Endothelial cell of umbilical vein (primary cell): ENCODE measurements around the gene COL23A1. TPM values are rescaled to one million over a fixed set of nuclear protein-coding genes. Genes with fewer than 3 reads are reported as not detected.

Source experiments
- BruUV-seq: library from RNA; stranded (reverse); fragments of 400-500 nt; replicated peaks from 2 replicates; lab custom pipeline; 2021; lab: Mats Ljungman, UMichigan
- CTCF ChIA-PET: fragments of 300-600, 350-600 bp; sonication (Branson Sonifier 250); formaldehyde crosslinking; loops from one replicate; lab custom pipeline; 2021; ENCODE audit warnings: antibody characterized with exemption, inconsistent platforms; lab: Charles Lee
- POLR2A ChIA-PET: fragments of 300-600, 350-600 bp; sonication (Branson Sonifier 250); formaldehyde crosslinking; loops from one replicate; lab custom pipeline; 2021; ENCODE audit warnings: antibody characterized with exemption, inconsistent platforms; lab: Charles Lee
- DNase-seq: peaks from one replicate; pipeline ENCODE4 v3.0.0-alpha.2; 2011; ENCODE audit warnings: low read depth, low spot score
- FAIRE-seq: peaks from 2 replicates; lab custom pipeline; 2011; peaks lifted over from hg19 to GRCh38; lab: Jason Lieb, UNC
- H2AFZ ChIP-seq: 2 replicates; pipeline ENCODE4 v1.6.0; 2012; ENCODE audit warnings: low read depth, low read length, control low read depth, inconsistent platforms
- H3K27ac ChIP-seq: 2 replicates; pipeline ENCODE4 v1.5.1; 2011; ENCODE audit warnings: low read depth, mild to moderate bottlenecking, control low read depth, low read length, moderate library complexity; ENCODE audit not compliant: insufficient read depth
- H3K27me3 ChIP-seq, 2 experiments: 2 replicates each; pipeline versions ENCODE4 v1.6.0 to v1.6.1; 2011; ENCODE audit warnings: low read length in 2 of 2, mixed read lengths in 1 of 2; ENCODE audit not compliant: control insufficient read depth in 2 of 2, insufficient read depth in 2 of 2
- H3K36me3 ChIP-seq, 2 experiments: 2 replicates in 1 of 2; 3 replicates in 1 of 2; pipeline ENCODE4 v1.5.1; 2011; ENCODE audit warnings: low read length in 2 of 2, mild to moderate bottlenecking in 1 of 2, moderate library complexity in 1 of 2; ENCODE audit not compliant: control insufficient read depth in 2 of 2, insufficient read depth in 2 of 2; ENCODE audit errors: extremely low read depth in 1 of 2
- H3K4me1 ChIP-seq: 3 replicates; pipeline ENCODE4 v1.5.1; 2011; ENCODE audit warnings: mild to moderate bottlenecking, low read length; ENCODE audit not compliant: control insufficient read depth, insufficient read depth; ENCODE audit errors: extremely low read depth
- H3K4me2 ChIP-seq: 2 replicates; pipeline ENCODE4 v1.6.1; 2011; ENCODE audit warnings: low read length, control low read depth, mixed read lengths; ENCODE audit not compliant: insufficient read depth
- H3K4me3 ChIP-seq, 3 experiments: fragments of 200-600 bp in 1 of 3; sonication (generic), shearing (Covaris generic) in 1 of 3; replicated peaks in 1 of 3; 2 replicates each; pipeline ENCODE4 v1.5.1; 2011 to 2016; ENCODE audit warnings: control low read depth in 3 of 3, low read length in 3 of 3, mild to moderate bottlenecking in 2 of 3, inconsistent platforms in 1 of 3, low read depth in 1 of 3, moderate library complexity in 1 of 3; ENCODE audit not compliant: insufficient read depth in 1 of 3
- H3K79me2 ChIP-seq: 2 replicates; pipeline ENCODE4 v1.6.0; 2012; ENCODE audit warnings: low read length, inconsistent platforms; ENCODE audit not compliant: control insufficient read depth, insufficient read depth
- H3K9ac ChIP-seq: replicated peaks from 2 replicates; pipeline ENCODE3; 2011; ENCODE audit warnings: low read length, control low read depth; ENCODE audit not compliant: insufficient read depth; ENCODE audit errors: extremely low read depth
- H3K9me1 ChIP-seq: replicated peaks from 3 replicates; pipeline ENCODE4 v1.6.0; 2011; ENCODE audit warnings: mild to moderate bottlenecking, low read length; ENCODE audit not compliant: control insufficient read depth, insufficient read depth; ENCODE audit errors: extremely low read depth
- H3K9me3 ChIP-seq: replicated peaks from 2 replicates; pipeline ENCODE4 v1.5.1; 2012; ENCODE audit warnings: low read length, inconsistent platforms; ENCODE audit not compliant: control insufficient read depth, insufficient read depth
- H4K20me1 ChIP-seq: replicated peaks from 2 replicates; pipeline ENCODE3; 2011; ENCODE audit warnings: mild to moderate bottlenecking, low read length; ENCODE audit not compliant: control insufficient read depth, insufficient read depth; ENCODE audit errors: extremely low read depth
- CTCF ChIP-seq, 2 donors: IDR thresholded peaks; 1 replicate in 1 of 2; 2 replicates in 1 of 2; pipeline ENCODE4 v1.5.1; 2011; ENCODE audit warnings: low read length in 2 of 2, mild to moderate bottlenecking in 2 of 2, moderate library complexity in 2 of 2, control low read depth in 1 of 2, inconsistent platforms in 1 of 2, low read depth in 1 of 2; ENCODE audit not compliant: insufficient read depth in 1 of 2; ENCODE audit errors: extremely low read depth in 1 of 2
- EZH2 ChIP-seq: IDR thresholded peaks from 2 replicates; pipeline ENCODE4 v1.6.1; 2012; ENCODE audit warnings: borderline replicate concordance, low read depth, mild to moderate bottlenecking, moderate library complexity, low read length, inconsistent platforms; ENCODE audit not compliant: severe bottlenecking
- FOS ChIP-seq: IDR thresholded peaks from 2 replicates; pipeline ENCODE4 v1.6.1; 2011; ENCODE audit warnings: mild to moderate bottlenecking, low read length, moderate library complexity, borderline replicate concordance; ENCODE audit not compliant: insufficient read depth
- GATA2 ChIP-seq: IDR thresholded peaks from 2 replicates; pipeline ENCODE4 v1.7.0; 2011; ENCODE audit warnings: low read depth, mild to moderate bottlenecking, moderate library complexity, mixed read lengths, low read length; ENCODE audit not compliant: insufficient read length, insufficient read depth
- JUN ChIP-seq: IDR thresholded peaks from 2 replicates; pipeline ENCODE4 v1.6.1; 2011; ENCODE audit warnings: borderline replicate concordance, low read depth; ENCODE audit not compliant: insufficient read length, insufficient read depth
- MAX ChIP-seq: IDR thresholded peaks from 2 replicates; pipeline ENCODE4 v1.6.1; 2011; ENCODE audit not compliant: insufficient read depth, insufficient read length
- MYC ChIP-seq: IDR thresholded peaks from one replicate; pipeline ENCODE4 v1.6.1; 2011; ENCODE audit warnings: mild to moderate bottlenecking, low read depth, low read length
- POLR2A ChIP-seq: IDR thresholded peaks from 2 replicates; pipeline ENCODE4 v1.6.1; 2012; ENCODE audit warnings: low read depth, mild to moderate bottlenecking, control low read depth, low read length
- POLR2AphosphoS5 ChIP-seq: IDR thresholded peaks from 2 replicates; pipeline ENCODE4 v1.6.1; 2012; ENCODE audit warnings: low read depth, mild to moderate bottlenecking, control low read depth, low read length, moderate library complexity; ENCODE audit not compliant: insufficient read depth
- dilution Hi-C: fragments of 300-500 bp; cut with MboI; formaldehyde crosslinking; loops from one replicate; pipeline ENCODE4 v1.15.0; 2019; ENCODE audit warnings: low sequenced_read_pairs; ENCODE audit not compliant: extremely low pct_ligation_motif_present
- intact Hi-C: fragments of 100-400 bp; cut with micrococcal nuclease; formaldehyde crosslinking; loops from one replicate; pipeline ENCODE4 v1.10.0; 2022
- polyA plus RNA-seq, 4 experiments: library from polyadenylated mRNA; depleted of rRNA in 3 of 4; stranded (reverse) in 3 of 4; unstranded in 1 of 4; fragments of >200 nt; gene quantifications; 2 replicates each; pipeline versions ENCODE4 v1.2.1 to v1.2.3, GENCODE V29; 2011 to 2012; ENCODE audit warnings: missing spikeins in 1 of 4
- total RNA-seq: library from RNA; stranded (reverse); gene quantifications from 2 replicates; pipeline ENCODE4 v1.2.3, GENCODE V29; 2021

The COL23A1 gene
- total and polyA plus RNA-seq, 2 donors (not counting 3 experiments of a cell fraction or from before 2014, with no cell fraction given): not detected

GRCh38 chr5:178218827-178219226 is 371.4 kb downstream of the COL23A1 start:
- Histone ChIP-seq H3K9ac (no peak overlapping the region), H3K9me1 (no peaks in the 10 kb centered on the region), H3K79me2 (no peaks in the 10 kb centered on the region), H3K27ac (no peak overlapping the region), H2AFZ (no peak overlapping the region), H3K36me3 (peaks cover 18 to 30% of the 10 kb centered on the region in 2 experiments), H4K20me1 (no peaks in the 10 kb centered on the region), H3K27me3 (no peaks in the 10 kb centered on the region), H3K4me1 (no peaks in the 10 kb centered on the region), H3K4me2 (no peak overlapping the region), H3K9me3 (no peaks in the 10 kb centered on the region), H3K4me3 (no peak overlapping the region)
- FAIRE-seq (no peak), DNase-seq (no peak)
- ChIA-PET CTCF (no interaction called here), POLR2A (no interaction called here)
- dilution Hi-C loops (no loop called here), intact Hi-C loops (no loop called here)
- no TSS peak for BruUV-seq
- TF ChIP-seq JUN (no peak), GATA2 (no peak), POLR2A (no peak), CTCF (IDR thresholded peaks at IDR 0.05; ENCODE audit: extremely low read depth in 1 of 2, insufficient read depth in 1 of 2, low read depth in 1 of 2, low read length in 2 of 2) (no peak), FOS (no peak), EZH2 (no peak), MAX (no peak), MYC (no peak), POLR2AphosphoS5 (no peak)
